GM03348 (cell line): ENCODE results near the gene KIAA2012.
"Not testable (repeated sequence)": the region's sequence is repeated elsewhere in the genome, so short reads cannot be mapped to it uniquely, and the experiment has no call there.

ENCODE experiments used
- DNase-seq: peaks from one replicate; pipeline ENCODE4 v3.0.0; 2012; ENCODE audit warnings: low spot score

Gene KIAA2012

DNA sequence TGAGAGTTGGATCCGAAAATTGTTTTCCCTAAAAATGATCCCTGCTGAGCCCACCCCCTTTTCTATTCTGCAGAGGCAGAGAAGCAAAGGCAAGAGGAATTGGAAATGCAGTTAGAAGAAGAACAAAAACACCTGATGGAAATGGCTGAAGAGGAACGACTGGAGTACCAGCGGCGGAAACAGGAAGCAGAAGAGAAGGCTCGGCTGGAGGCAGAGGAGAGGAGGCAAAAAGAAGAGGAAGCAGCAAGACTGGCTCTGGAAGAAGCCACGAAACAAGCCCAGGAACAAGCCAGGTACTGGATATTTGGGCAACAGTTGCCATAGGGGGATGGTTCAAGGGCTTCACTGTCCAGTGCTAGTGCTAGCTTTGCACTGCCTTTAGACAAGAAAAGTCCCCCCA is 123.7 kb downstream of the KIAA2012 start:
- DNase-seq: no peak

DNA sequence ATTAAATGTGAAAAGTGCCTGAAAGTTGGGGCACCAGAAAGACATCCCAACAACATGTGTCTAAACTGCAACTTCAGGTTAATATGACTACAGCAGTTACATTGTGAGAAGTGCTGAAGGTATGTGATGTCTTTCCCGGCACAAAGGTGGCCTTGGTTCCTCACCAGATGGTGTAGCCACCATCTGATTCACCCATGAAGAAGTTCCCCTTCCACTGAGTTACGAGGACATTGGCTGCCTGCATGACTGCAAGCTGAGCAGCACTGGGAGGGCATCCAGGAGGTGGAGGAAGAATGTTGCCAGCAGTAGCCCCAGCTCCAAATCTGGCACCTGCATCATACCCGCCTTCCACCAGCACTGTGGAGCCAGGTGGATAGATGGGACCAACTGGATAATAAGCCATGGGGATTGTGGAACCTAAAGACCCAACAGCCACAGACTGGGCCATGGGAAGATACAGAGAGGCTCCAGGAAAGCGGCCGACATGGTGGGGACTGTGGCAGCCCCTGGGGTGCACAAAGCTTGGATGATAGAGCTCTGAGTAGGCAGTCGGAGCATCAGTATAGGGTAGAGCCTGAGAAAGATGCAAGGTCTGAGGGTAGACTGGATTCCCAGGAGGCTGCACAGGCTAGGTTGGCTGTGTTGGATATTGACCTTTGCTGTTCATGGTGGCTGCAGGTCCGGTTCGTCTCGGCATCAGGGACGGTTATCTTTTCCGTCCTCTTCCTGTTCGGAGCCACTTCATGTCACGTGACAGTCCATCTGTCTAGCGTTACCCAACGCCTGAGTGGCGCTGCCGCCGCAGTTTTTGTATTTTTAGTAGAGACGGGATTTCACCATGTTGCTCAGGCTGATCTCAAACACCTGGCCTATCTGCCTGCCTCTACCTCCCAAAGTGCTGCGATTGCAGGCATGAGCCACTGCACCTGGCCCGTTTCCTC is 128.4 kb downstream of the KIAA2012 start:
- no peak for DNase-seq

DNA sequence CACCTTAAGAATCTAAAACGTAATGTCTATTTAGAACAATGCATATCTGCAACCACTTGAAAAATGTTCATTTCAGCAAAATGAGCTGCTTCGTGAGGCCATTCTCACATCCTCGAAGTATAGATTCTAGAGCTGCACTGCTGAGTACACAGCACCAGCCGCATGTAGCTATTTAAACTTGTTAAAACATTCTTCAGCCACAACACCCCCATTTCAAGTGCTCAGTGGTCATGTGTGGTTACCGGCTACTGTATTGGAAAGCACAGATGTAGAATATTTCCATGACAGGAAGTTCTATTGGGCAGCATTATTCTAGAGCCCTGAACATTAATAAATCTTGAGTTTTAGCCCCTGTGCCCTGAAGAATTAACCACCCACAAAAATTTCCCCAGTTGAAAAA is 130.3 kb downstream of the KIAA2012 start:
- DNase-seq: no peak

DNA sequence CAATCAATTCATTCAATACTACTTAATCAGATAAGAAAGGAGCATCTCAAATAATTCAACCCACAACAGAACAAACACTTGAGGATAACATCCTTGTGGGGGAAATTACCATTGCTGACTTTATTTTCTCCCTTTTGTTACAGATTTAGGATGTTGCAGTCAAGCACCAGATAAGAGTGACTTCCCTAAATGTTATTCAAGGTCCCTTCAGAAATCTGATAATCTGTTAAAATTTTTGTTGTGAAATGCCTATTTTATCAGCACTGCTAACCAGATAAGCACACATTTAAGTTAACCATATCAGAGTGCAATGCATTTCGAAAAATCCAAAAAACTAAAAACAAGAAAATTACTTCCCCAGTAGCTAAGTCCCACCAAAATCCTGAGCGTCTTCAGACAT is 131.8 kb downstream of the KIAA2012 start:
- no peak for DNase-seq

DNA sequence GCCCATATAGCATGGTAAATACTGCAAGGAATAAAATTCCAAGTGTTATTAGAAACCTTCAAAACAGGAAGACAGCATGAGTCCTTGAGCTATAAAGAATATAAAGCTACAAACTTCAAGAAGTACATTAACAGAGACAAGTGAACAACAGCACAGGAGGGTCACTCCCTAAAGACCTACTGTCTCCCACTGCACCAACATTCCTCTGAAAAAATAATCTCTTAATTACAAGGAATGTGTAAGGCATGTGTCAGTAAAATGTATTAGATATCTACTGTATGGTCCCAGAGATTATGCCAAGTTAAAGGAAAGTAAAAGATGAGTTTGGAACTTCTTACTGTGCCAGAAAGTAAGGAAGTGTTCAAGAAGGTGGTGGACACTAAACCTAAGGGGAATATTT is 135.5 kb downstream of the KIAA2012 start:
- no peak for DNase-seq

DNA sequence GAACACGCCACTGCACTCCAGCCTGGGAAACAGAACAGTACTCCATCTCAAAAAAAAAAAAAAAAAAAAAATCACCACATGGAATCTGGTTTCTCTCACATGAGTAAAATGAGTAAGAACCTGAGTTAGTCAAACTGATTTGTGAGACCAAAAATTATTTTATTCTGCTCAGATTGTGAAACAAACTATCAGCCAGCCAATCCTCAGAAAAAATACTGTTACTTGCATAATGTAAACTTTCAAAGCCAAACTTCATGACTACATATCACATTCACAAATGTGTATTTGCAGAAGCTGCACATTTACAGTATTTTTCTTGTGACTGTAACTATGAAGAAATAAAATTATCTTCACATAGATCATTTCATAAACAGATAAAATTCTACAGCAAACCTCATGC is 142.1 kb downstream of the KIAA2012 start:
- peak; percentile 23 for DNase-seq

- DNase-seq: peak; percentile 66
Observed at GRCh38 chr2:202221873-202222272, 148.8 kb downstream of the KIAA2012 start.

DNA sequence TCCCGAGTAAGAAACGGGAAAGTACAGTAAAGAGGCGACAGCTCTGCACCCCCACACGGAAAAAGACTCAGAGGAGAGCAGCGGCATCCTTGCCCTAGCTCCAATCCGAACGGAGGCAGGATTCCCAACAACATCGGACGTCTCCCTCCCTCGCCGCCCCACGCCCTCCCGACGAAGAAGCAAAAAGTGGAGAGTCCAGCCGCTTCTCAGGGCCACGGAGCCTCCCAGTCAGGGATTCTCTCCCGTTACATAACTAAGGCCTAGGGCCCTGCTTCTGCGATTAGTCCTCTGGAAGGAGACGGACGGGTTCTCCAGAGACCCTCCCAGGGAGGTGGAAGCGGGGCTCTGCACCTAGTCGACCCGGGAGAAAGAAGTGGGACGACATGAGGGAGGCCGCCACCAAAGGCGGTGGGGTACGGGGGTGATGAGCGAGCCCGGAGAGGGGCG is 164.8 kb downstream of the KIAA2012 start:
- DNase-seq: peak; percentile 74

DNA sequence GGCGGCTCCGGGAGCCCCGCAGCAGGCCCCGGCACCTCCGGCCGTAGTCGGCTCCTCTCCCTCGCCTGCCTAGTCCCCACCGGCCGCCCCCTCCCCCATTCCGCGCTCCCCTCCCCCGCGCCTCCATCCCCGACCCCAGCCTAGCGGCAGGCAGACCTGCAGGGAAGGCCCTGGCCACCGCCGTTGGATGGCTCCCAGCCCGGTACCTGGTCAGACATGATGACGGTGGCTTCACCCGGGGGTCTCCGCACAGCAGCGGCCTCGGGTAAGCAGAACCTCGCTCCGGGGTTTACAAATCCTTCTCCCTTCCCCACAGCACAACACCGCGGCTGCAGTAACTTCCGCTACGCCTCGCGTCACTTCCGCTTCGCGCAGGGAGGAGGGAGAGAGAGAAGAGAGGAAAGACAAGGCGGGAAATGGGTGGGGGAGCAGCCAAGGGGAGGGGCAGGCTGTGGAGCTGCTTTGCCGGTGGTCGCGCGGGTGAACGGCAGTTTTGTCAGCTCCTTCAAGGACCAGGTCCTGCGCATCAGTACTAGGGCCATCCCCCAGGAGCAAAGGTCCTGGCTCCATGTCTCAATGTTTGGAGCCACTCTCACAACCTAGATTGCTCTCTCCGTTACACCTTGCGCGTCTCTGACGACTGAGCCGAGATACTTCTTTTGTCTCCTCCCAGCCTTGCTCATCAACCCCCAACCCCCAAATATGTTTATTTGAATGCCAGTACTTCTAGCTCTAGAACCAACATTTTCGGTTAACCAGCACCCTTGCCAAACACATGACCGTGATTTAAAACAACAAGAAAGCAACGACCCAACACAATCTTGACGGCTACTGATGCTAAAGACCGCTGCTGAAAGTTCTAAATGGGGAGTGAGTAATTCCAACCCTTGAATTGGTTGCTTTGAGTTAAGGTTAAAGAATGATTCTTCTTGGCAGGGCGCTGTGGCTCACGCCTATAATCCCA is 165.5 kb downstream of the KIAA2012 start, which contains the start of gene SUMO1:
Gene SUMO1 (minus strand): TSS at position 364 of the 964 bp plus-strand sequence. CDS start 146 bp downstream, at position 218.
- DNase-seq: peak; percentile 93

GRCh38 chr2:202247710-202248109 is 174.7 kb downstream of the KIAA2012 start:
- DNase-seq: not testable (repeated sequence)

DNA sequence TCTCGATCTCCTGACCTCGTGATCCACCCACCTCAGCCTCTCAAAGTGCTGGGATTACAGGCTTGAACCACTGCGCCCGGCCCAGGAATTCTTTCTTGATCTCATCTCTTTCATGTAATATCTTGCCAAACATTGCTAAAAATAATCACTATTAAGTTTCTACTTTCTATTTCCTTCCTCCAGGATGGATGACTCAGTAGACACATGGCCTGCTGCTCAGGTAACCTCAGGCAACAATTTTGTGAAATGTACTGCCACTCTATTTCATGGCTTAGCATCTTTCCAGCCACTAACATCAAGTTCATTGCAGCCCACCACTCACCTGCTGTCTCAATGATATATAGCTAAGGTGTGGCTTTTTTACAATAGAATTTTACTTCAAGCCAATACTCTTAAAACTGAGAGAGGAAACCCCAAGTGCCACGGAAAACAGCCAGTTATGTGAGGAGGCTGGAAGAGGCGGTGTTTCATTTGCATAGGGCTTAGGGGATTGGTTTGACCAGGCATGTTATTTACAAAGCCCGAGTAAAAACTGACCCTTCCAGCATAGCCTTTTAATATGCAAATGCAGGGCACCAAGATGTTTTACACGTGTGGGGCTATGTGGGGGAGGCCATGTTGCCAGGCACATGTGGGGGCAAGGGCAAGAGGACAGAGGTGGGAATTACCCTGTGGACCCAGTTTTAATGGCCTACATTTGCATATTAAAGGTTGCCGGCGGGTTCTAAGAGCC is 176.6 kb downstream of the KIAA2012 start:
- no peak for DNase-seq

DNA sequence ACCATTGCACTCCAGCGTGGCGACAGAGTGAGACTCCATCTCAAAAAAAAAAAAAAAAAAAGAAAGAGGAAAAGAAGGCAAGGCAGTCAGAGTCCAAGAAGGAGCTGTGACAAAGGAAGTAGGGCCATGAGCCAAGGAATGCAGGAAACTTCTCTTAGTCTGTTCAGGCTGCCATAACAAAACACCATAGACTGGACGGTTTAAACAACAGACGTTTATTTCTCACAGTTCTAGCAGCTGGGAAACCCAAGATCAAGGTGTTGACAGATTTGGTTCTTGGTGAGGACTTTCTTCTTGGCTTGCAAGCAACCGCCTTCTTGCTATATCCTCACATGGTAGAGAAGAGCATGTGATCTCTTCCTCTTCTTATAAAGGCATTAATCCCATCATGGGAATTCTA is 178.4 kb downstream of the KIAA2012 start:
- no peak for DNase-seq
